Stimulated activated CD4-positive, alpha-beta T cell treated with anti-CD3 and anti-CD28 coated beads, Interleukin-1b, Interleukin-23, amount 100 ng/mL, for 1 hour (primary cell): Measurements from ENCODE around the gene IL11.

Source experiments
- DNase-seq, 2 donors: peaks; one replicate each; pipeline ENCODE4 v3.0.0-alpha.2; 2020; ENCODE audit warnings: low read depth in 2 of 2

Gene IL11

DNA sequence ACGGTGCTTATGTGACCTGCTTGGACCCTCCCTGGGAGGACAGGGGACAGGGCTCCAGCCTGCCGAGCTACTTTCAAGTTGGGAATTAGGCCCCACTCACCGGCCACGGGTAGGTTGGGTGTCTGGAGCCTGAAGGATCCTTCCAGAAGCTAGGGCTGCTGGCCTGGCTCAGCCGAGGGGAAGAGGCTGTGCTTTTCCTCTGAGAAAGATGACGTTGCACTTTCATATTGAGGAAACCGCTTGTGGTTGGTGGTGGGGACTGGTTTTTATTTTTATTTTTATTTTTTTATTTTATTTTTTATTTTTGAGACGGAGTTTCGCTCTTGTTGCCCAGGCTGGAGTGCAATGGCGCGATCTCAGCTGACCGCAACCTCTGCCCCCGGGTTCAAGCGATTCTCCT is 45.1 kb downstream of the IL11 start, which contains the start of gene TMEM150B:
TSS of gene TMEM150B (minus strand) at position 170 of the 400 bp plus-strand sequence. CDS start 4,305 bp downstream, outside the sequence.
- DNase-seq, result no peak

DNA sequence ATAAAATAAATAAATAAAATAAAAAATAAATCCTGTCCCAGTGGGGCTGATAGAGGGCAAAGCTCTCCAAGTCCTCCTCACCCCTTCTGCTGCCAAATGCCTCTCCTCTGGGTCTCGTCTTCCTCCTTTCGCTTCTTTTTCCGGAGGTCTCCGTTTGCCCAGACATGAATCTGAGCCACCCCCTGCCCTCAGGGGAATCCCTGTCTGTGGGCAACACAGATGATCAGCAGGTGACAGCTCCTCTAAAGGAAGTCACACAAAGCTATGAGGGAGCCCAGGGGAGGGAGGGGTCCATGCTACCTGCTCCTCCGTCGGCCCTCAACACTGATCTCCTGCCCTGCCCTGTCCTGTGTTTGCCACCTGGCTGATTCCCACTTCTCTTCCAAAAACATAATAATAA is 45.6 kb downstream of the IL11 start:
- DNase-seq, result no peak

DNA sequence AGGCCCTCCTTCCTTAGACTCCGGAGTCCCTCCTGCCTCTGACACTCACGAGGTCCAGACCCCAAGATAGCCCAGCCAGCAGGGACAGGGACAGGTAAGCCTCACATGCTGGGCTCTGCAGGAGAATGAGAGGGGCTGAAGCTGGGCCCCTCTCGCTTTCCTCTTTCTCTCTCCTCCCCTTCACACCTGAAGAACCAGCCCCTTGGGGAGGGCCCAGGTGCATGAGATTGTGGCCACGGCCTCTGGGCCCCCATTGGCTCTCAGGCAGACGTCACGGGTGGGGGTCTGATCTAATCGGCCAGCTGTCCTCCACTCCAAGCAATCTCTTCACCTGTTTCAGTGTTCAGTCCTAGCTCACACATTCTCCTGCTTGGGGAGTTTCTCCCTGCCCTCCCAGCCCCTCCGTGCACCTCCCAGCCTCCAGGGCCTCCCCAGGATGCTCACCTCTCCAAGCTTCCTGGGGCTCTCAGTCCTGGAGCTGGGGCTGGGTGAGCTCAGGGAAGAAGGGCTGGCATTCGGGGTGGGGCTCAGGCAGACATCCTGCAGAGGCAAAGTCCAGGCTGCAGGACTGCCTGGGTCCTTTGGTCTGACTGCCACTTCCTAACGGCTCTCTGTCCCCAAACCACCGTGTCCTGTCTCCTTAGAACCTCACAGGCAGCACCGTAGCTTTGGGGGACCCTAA is 47.9 kb downstream of the IL11 start:
- no peak for DNase-seq

DNA sequence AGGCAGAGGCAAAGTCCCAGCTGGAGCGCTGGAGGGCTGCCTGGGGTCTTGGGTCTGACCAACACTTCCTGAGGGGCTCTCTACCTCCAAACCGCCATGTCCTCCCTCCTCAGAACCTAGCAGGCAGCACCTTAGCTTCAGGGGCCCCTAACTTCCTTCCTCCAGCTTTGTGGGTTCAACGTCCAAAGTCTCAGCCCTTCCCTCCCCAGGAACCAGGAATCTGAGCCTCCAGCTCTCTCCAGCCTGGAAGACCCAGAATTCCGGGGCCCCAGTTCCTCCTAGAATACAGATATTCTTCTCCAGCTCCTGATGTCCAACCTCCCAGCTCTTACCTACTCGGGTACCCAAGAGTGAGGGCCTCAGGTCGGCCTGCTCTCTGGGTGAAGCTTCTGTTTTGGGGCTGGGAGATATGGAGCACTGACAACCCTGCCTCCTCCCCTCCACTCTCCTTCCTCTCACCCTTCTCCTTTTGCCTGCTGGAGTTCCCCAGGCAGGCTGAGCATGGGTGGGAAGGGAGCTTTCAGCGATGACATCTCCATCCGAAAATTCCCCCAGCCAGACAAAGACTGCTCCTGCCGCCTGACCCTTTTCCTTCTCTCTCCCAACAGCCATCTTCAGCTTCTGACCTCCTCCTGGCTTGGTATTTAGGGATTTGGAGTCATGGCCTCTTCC is 48.7 kb downstream of the IL11 start:
- DNase-seq, result no peak

DNA sequence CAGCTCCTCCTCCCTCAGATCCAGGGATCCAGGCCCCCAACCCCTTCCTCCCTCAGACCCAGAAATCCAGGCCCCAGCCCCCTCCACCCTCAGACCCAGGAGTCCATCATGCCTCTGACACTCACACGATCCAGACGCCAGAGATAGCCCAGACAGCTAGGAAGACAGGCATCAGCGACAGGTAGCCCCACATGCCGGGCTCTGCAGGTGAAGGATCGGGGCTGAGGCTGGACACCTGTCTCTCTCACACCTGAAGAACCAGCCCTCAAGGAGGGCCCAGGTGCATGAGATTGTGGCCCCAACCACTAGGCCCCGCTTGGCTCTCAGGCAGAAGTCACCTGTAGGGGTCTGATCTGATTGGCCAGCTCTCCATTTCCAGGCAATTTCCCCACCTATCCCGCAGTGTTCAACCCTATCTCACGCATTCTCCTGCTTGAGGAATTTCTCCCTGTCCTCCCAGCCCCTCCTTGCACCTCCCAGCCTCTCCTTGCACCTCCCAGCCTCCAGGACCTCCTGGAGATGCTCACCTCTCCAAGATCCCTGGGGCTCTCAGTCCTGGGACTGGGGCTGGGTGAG is 49.3 kb downstream of the IL11 start:
- no peak for DNase-seq

DNA sequence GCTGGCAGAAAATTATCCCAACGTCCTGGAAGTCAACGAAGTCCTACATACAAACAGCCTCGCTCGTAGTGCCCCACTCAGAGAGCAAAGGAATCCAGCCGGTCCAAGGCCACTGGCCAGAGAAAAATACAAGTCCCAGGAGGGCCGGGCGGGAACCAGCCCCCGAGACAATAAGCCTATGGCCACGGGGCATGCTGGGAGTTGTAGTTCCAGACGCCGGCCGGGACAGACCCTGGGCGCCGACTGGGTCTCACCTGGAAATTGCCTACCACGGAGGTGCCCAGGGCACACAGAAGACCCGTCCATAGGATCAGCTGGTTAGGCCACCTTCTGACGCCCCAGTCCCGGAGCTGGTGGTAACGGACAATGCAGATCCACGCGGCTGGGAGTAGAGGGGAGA is 50.5 kb downstream of the IL11 start:
- no peak for DNase-seq

DNA sequence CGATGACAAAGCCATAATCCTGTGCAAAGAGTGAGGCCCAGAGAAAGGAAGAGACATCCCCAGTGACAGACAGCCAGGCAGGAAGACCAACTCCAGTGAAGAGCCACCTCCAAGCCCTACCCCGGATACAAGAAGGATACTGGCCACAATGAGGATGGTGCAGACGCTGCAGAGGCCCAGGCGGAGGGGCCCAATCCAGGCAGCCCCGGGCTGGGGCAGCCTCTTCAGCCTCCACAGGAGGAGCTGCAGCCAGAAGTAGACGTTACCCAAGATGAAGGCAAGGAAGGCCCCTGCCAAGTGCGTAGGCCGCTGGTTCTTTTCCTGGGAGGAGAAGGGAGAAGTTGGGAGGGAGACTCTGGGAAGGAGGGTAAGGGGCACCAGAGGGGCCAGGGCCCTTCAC is 53.6 kb downstream of the IL11 start:
- no peak for DNase-seq

DNA sequence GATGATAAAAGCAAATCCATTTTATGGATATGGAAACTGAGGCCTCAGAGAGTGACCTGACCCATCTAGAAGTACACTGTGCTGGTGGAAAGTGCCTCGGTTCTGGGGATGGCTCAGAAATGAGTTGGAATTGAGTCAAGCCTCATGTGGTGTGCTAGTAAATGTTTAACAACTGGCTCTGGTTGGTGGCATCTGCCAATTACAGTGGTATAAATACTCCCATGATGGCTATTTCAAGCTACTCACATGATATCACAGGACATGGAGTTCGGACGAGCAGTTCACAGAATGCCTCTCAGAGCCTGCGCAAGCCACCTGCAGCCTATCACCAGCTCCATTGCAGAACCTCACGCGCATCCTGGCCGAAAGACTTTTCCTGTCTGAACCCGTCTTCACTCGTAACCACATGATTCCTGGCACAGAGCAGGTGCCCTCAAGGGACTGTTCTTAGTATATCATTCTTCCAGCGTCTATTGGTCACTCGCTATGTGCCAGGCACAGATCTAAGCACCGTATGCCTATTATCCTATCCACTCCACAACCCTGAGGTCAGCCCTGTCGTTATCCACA is 54.2 kb downstream of the IL11 start:
- DNase-seq, result no peak

DNA sequence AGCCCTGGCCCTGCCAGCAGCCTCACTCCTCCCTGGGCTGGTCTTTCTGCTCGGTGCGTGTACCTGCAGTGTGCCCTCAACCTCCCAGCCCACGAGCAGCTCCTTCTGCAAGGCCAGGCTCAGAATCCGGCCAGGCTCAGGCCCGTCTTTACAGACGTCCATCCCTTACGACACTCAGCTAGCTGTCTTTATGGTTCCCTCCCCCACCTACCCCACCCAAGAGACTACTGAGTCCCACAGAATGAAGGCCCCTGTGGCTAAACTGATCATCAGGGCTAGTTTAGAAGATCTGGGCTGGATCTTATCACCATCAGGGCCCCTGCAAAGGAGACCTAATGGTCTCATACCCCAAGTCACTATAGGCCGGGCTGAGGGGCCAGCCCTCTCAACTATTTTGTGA is 55.9 kb downstream of the IL11 start:
- no peak for DNase-seq
